Heart right ventricle (tissue), 16 donors: ENCODE results near the gene PNP. TPM values are rescaled to one million over a fixed set of nuclear protein-coding genes. Genes with fewer than 3 reads are reported as not detected.
A peak's percentile ranks its signal among the peaks of the same experiment; 100 is the strongest.

Experiments
- ATAC-seq, 8 donors: fragments of 200-7000 bp; cut with Tn5 transposase; one replicate each; pipeline ENCODE4 v1.9.1; 2020; ENCODE audit warnings: mild to moderate bottlenecking in 8 of 8, moderate library complexity in 8 of 8, moderate number of reproducible peaks in 1 of 8
- DNase-seq, 2 donors: peaks; one replicate each; pipeline ENCODE4 v3.0.0-alpha.2; 2020
- H3K27ac ChIP-seq, 10 donors: fragments of 200-600 bp; sonication (generic) in 2 of 10; one replicate each; pipeline versions ENCODE4 v1.5.0 to v1.8.0; 2020 to 2022; ENCODE audit warnings: mild to moderate bottlenecking in 3 of 10
- H3K27me3 ChIP-seq, 7 donors: fragments of 200-600 bp; one replicate each; pipeline ENCODE4 v1.8.0; 2021 to 2022; ENCODE audit warnings: mild to moderate bottlenecking in 2 of 7
- H3K36me3 ChIP-seq, 9 donors: fragments of 200-600 bp; sonication (generic) in 1 of 9; one replicate each; pipeline versions ENCODE4 v1.5.0 to v1.8.0; 2020 to 2022; ENCODE audit warnings: mild to moderate bottlenecking in 2 of 9
- H3K4me1 ChIP-seq, 9 donors: fragments of 200-600 bp; sonication (generic) in 1 of 9; one replicate each; pipeline versions ENCODE4 v1.5.0 to v1.8.0; 2020 to 2022; ENCODE audit warnings: mild to moderate bottlenecking in 4 of 9
- H3K4me3 ChIP-seq, 10 donors: fragments of 200-600 bp; sonication (generic) in 2 of 10; one replicate each; pipeline versions ENCODE4 v1.5.0 to v1.8.0; 2020 to 2022; ENCODE audit warnings: mild to moderate bottlenecking in 7 of 10, moderate library complexity in 2 of 10
- H3K9me3 ChIP-seq, 11 donors: fragments of 200-600 bp in 10 of 11; sonication (generic) in 2 of 11; one replicate each; pipeline versions ENCODE4 v1.5.0 to v1.8.0; 2013 to 2022; ENCODE audit warnings: mild to moderate bottlenecking in 2 of 11, control low read depth in 1 of 11, moderate library complexity in 1 of 11
- CTCF ChIP-seq, 9 donors: fragments of 200-600 bp; sonication (generic) in 2 of 9; IDR thresholded peaks; one replicate each; pipeline versions ENCODE4 v1.5.0 to v1.8.0; 2021 to 2022; ENCODE audit warnings: antibody characterized with exemption in 9 of 9, mild to moderate bottlenecking in 5 of 9, moderate library complexity in 1 of 9
- WGBS, 2 donors: extraction: QIAGEN DNeasy Blood & Tissue Kit; methylation state at CpG; one replicate each; pipeline ENCODE4 v1.1.7; 2013; ENCODE audit warnings: inconsistent platforms in 1 of 2; 5-methylcytosine and 5-hydroxymethylcytosine counted together
- intact Hi-C, 10 donors: fragments of 100-400 bp; cut with DNase I; formaldehyde crosslinking; loops; one replicate each; pipeline versions ENCODE4 v1.11.1 to v1.14.2; 2022
- polyA plus RNA-seq, 2 donors: library from polyadenylated mRNA; stranded (reverse); fragments of 200-250 nt; gene quantifications; one replicate each; pipeline ENCODE4 v1.2.3, GENCODE V29; 2013
- total RNA-seq, 10 donors: library from RNA; stranded (reverse); fragmentation: NEBNext Ultra II Directional in 3 of 10; extraction: Animal tissue kit (Norgen Biotek cat#: 25700) in 3 of 10; gene quantifications; one replicate each; pipeline versions ENCODE4 v1.2.1 to v1.2.4, GENCODE V29; 2021 to 2023
- donor health status: Arrhythmogenic right ventricular cardiomyopathy.
- donor health status: ischemic (EF 13 %, LVEDD 7.1; RV severe dilation, severe dysfunction).
- donor health status: healthy with polysubstance abuse.
- donor health status: DM: no; HTN: yes; CAD: no.
- donor health status: DM: no; HTN: no; CAD: no.
- donor health status: ischemic (EF 25% LVEDD 6.9; RV normal size, moderate dysfunction).
- donor health status: ischemic (EF 25% LVEDD 5.7; RV mildly dilated, moderate dysfunction).
- donor health status: healthy.
- donor health status: DM: yes; HTN: yes; CAD: no.
- donor health status: Ischemic cardiomyopathy.
- donor health status: ischemic (EF 35%, LVEDD 5.7; RV mildly dilated, moderate dysfunction).
- donor health status: nonischemic (EF 11% LVEDD 7.7; RV severe dilation, severe dysfunction).
- donor health status: DM: yes; HTN: yes; CAD: no.
- donor health status: PGD.
- donor health status: ischemic (EF 29% LVEDD 5.4; RV normal size, mild dysfunction).
- donor health status: nonischemic (EF 23%, LVEDD 6.1; RV moderate dilation, normal function).

The PNP gene
- total and polyA plus RNA-seq, 12 donors, result 5.0 to 33.7 (median 8.6) TPM

DNA sequence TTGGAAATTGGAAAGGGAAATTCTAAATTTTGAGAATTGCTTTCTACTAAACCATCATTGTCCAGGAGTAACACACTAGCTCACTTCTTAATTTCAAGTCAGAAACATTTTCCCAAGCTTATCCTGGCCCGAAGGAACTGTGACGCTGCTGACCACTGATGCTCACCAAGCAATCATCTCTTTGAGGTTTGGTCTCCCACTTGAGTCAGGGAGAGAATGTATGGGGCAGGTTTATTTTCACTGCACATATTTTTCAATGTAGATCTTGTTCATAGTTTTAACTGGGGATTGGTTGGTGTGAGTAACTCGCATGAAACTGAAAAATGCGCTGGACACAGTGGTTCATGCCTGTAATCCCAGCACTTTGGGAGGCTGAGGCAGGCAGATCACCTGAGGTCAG is 23.3 kb downstream of the PNP start:
- TF ChIP-seq CTCF (IDR thresholded peaks at IDR 0.05), result no peak
- intact Hi-C loops, result no loop called here
- H3K4me3 ChIP-seq, result no peak overlapping the region
- peaks cover 0 to 53% (median 23%) of the 10 kb centered on the region in 9 donors for H3K4me1 ChIP-seq
- 97% methylated on average over 4 of the region's 4 CpGs for WGBS, 2 donors
- DNase-seq, result no peak
- no peak for ATAC-seq
- H3K27ac ChIP-seq, result no peak overlapping the region
- H3K27me3 ChIP-seq, result no peaks in the 10 kb centered on the region
- no peaks in the 10 kb centered on the region for H3K36me3 ChIP-seq
- no peaks in the 10 kb centered on the region for H3K9me3 ChIP-seq

DNA sequence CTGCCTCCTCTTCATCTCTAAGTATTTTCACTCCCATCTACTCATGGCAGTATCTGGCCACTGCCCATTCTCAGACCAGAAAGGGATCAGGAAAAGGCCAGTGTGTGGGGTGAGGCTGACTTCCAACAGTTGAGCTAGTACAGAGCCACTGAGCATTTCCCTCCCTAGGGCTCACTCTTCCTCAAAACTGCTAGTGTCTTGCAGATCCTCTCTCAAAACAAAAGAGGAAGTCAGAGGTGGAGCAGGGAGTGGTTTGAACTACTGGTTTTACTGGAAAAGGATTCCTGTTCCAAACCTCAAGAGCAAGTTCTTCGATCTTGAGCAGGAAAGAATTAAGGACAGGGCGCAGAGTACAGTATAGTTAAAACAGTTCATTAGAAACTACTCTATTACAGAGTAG is 24.4 kb downstream of the PNP start:
- Histone ChIP-seq H3K9me3 (no peaks in the 10 kb centered on the region), H3K36me3 (no peaks in the 10 kb centered on the region), H3K27ac (peak overlapping the region in 5 of 10 donors; percentile 19 to 66 (median 58)), H3K27me3 (no peaks in the 10 kb centered on the region), H3K4me3 (no peak overlapping the region), H3K4me1 (peaks cover 0 to 53% (median 23%) of the 10 kb centered on the region in 9 donors)
- DNase-seq (no peak), ATAC-seq (peak; percentile 29 to 80 (median 68))
- intact Hi-C loops, result no loop called here
- no peak for TF ChIP-seq CTCF (IDR thresholded peaks at IDR 0.05)
- WGBS, 2 donors, result 52 to 75% methylated on average over 2 of the region's 2 CpGs

DNA sequence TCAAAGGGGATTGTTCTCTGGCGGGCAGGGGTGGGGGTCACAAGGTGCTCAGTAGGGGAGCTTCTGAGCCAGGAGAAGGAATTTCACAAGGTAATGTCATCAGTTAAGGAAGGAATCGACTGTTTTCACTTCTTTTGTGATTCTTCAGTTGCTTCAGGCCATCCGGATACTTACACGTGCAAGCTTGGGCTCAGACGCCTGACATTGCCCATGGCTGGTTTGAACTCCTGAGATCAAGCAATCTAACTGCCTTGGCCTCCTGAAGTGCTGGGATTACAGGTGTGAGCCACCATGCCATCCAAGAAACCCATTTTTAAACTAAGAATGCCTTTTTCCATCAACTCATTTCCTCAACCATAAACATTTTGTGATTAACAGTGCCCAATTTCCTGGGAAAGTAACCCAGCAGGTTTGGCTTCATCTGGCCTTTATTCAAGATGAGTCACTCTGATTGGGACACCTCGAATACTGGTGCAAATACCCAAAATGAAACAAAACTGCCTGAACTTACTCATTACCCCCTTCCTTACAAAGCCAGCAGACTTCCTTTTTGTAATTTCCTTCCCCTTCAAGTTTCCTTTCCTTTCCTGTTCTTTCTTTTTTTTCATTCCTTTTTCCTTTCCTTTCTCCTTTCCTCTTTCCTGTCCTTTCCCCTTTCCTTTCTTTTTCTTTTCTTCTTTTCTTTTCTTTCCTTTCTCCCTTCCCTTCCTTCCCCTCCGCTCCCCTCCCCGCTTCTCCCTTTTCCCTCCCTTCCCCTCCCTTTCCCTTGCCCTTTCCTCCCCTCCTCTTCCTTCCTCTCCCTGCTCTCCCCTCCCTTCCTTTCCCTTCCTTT is 25.9 kb downstream of the PNP start:
- intact Hi-C loops, result no loop called here
- peak overlapping the region in 5 of 10 donors; percentile 7 to 44 (median 14) for H3K27ac ChIP-seq

DNA sequence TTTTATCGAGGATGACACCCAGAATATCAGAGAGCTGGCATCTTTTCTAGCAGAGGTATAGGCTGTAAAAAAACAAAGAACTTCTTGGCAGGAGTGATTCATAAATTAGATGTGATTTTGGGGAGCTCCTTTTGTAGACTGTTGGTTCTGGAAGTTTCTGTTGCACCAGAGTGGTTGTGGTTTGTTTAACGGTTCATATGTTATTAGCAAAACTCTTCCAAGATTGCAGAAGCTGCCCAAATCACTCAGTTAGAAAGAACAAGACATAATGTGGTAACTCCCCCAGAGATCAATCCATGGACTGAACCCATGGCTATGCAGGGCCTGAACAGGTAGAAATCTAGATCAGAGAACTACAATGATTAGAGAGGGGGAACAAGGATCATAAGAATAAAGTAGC is 29.4 kb downstream of the PNP start:
- WGBS, 2 donors, result 70 to 75% methylated on average over 2 of the region's 2 CpGs
- no peak for TF ChIP-seq CTCF (IDR thresholded peaks at IDR 0.05)
- intact Hi-C loops, result no loop called here
- ATAC-seq (peak in 1 of 8 donors; percentile 14), DNase-seq (no peak)
- H3K4me1 ChIP-seq, result peaks cover 0 to 35% (median 15%) of the 10 kb centered on the region in 9 donors
- no peak overlapping the region for H3K4me3 ChIP-seq
- H3K27me3 ChIP-seq, result no peaks in the 10 kb centered on the region
- no peaks in the 10 kb centered on the region for H3K9me3 ChIP-seq
- H3K36me3 ChIP-seq, result no peaks in the 10 kb centered on the region
- H3K27ac ChIP-seq, result peak overlapping the region in 9 of 10 donors; percentile 44 to 84 (median 72)

More for the DNA sequence above, 25.9 kb downstream of the PNP start:
- DNase-seq, result no peak
- ATAC-seq, result peak in 1 of 8 donors; percentile 25
- no peaks in the 10 kb centered on the region for H3K9me3 ChIP-seq
- H3K4me1 ChIP-seq, result peaks cover 0 to 52% (median 21%) of the 10 kb centered on the region in 9 donors
- no peaks in the 10 kb centered on the region for H3K27me3 ChIP-seq
- no peak overlapping the region for H3K4me3 ChIP-seq
- 76 to 81% methylated on average over 8 of the region's 8 CpGs for WGBS, 2 donors
- no peaks in the 10 kb centered on the region for H3K36me3 ChIP-seq
- TF ChIP-seq CTCF (IDR thresholded peaks at IDR 0.05), result no peak
